IPS-18a (cell line): ENCODE data around the gene SNAPC2.
A peak's percentile ranks its signal among the peaks of the same experiment; 100 is the strongest.

Experiments
- H3K27ac ChIP-seq: one replicate; pipeline ENCODE4 v1.5.1; 2013; ENCODE audit warnings: low read length
- H3K27me3 ChIP-seq: one replicate; pipeline ENCODE4 v1.6.1; 2013; ENCODE audit warnings: mild to moderate bottlenecking, low read length; ENCODE audit not compliant: control insufficient read depth, insufficient read depth
- H3K36me3 ChIP-seq: one replicate; pipeline ENCODE4 v1.6.1; 2013; ENCODE audit warnings: low read depth, low read length; ENCODE audit not compliant: control insufficient read depth
- H3K4me1 ChIP-seq: one replicate; pipeline ENCODE4 v1.6.1; 2013; ENCODE audit warnings: low read depth, low read length; ENCODE audit not compliant: control insufficient read depth
- H3K4me3 ChIP-seq: one replicate; pipeline ENCODE4 v1.5.1; 2013; ENCODE audit warnings: low read length
- H3K9ac ChIP-seq: one replicate; pipeline ENCODE4 v1.6.1; 2013; ENCODE audit warnings: mild to moderate bottlenecking, low read length, moderate library complexity
- H3K9me3 ChIP-seq: one replicate; pipeline ENCODE4 v1.6.1; 2013; ENCODE audit warnings: low read depth, low read length; ENCODE audit not compliant: control insufficient read depth

Gene SNAPC2

GRCh38 chr19:7934766-7935165 is 14.6 kb downstream of the SNAPC2 start:
- H3K9me3 ChIP-seq = no peaks in the 10 kb centered on the region
- H3K27me3 ChIP-seq = no peaks in the 10 kb centered on the region
- H3K4me1 ChIP-seq = no peaks in the 10 kb centered on the region
- H3K36me3 ChIP-seq = peaks cover 69% of the 10 kb centered on the region
- H3K4me3 ChIP-seq = no peak overlapping the region
- no peak overlapping the region for H3K9ac ChIP-seq
- H3K27ac ChIP-seq = no peak overlapping the region

DNA sequence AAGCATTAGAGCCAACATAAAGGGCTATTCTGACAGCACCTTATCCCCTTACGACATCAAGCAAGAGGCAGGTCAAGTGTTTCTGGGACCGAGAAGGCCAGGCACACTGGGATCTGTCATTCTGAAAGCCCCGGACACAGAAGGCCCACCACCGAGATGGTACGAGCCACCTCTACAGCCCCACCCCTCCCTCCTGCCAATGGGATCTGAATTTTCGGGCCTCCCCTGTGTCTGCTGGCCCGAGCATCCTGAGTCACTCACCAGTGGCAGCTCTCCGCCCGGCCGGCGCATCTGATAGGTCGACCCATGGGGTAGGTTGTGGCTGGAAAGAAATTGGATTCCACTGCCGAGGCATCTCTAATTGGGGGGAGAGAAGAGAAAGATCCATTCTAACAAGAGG is 20.7 kb downstream of the SNAPC2 start:
- H3K27me3 ChIP-seq = no peaks in the 10 kb centered on the region
- H3K4me3 ChIP-seq = no peak overlapping the region
- H3K36me3 ChIP-seq = peaks cover 32% of the 10 kb centered on the region
- H3K4me1 ChIP-seq = no peaks in the 10 kb centered on the region
- H3K9me3 ChIP-seq = no peaks in the 10 kb centered on the region
- H3K9ac ChIP-seq = no peak overlapping the region
- no peak overlapping the region for H3K27ac ChIP-seq

- no peak overlapping the region for H3K27ac ChIP-seq
These were observed 21.9 kb downstream of the SNAPC2 start for GRCh38 chr19:7941895-7942596.

GRCh38 chr19:7942981-7943443 is 22.9 kb downstream of the SNAPC2 start:
- Histone ChIP-seq H3K27ac (peak overlapping the region; percentile 71), H3K9ac (peak overlapping the region; percentile 97), H3K4me3 (peak overlapping the region; percentile 95), H3K4me1 (no peaks in the 10 kb centered on the region), H3K36me3 (peaks cover 23% of the 10 kb centered on the region), H3K27me3 (no peaks in the 10 kb centered on the region), H3K9me3 (no peaks in the 10 kb centered on the region)

More at GRCh38 chr19:7941895-7942596, 21.9 kb downstream of the SNAPC2 start:
- H3K4me1 ChIP-seq = no peaks in the 10 kb centered on the region
- H3K9me3 ChIP-seq = no peaks in the 10 kb centered on the region
- no peaks in the 10 kb centered on the region for H3K27me3 ChIP-seq
- peak overlapping the region; percentile 95 for H3K4me3 ChIP-seq
- H3K36me3 ChIP-seq = peaks cover 30% of the 10 kb centered on the region
- H3K9ac ChIP-seq = peak overlapping the region; percentile 97

GRCh38 chr19:7943444-7944176 is 23.5 kb downstream of the SNAPC2 start, which contains the start of gene TIMM44:
TIMM44 (minus strand) TSS chr19:7943666; CDS start chr19:7943651, 15 bp downstream.
- H3K4me1 ChIP-seq = no peaks in the 10 kb centered on the region

GRCh38 chr19:7944177-7944761 is 24.1 kb downstream of the SNAPC2 start:
- Histone ChIP-seq H3K4me1 (no peaks in the 10 kb centered on the region), H3K4me3 (peak overlapping the region; percentile 78), H3K27me3 (no peaks in the 10 kb centered on the region), H3K27ac (peak overlapping the region; percentile 89), H3K9ac (peak overlapping the region; percentile 89), H3K36me3 (peaks cover 14% of the 10 kb centered on the region), H3K9me3 (no peaks in the 10 kb centered on the region)

More at GRCh38 chr19:7943444-7944176, 23.5 kb downstream of the SNAPC2 start, which contains the start of gene TIMM44:
- Histone ChIP-seq H3K27me3 (no peaks in the 10 kb centered on the region), H3K4me3 (peak within 1 kb of the TSS; percentile 95), H3K9ac (peak within 1 kb of the TSS; percentile 97), H3K27ac (peak within 1 kb of the TSS; percentile 89), H3K36me3 (peaks cover 18% of the 10 kb centered on the region), H3K9me3 (no peaks in the 10 kb centered on the region)

GRCh38 chr19:7947939-7948338 is 27.8 kb downstream of the SNAPC2 start:
- H3K27me3 ChIP-seq = no peaks in the 10 kb centered on the region
- H3K4me3 ChIP-seq = no peak overlapping the region
- H3K27ac ChIP-seq = no peak overlapping the region
- no peaks in the 10 kb centered on the region for H3K36me3 ChIP-seq
- no peak overlapping the region for H3K9ac ChIP-seq
- no peaks in the 10 kb centered on the region for H3K4me1 ChIP-seq
- no peaks in the 10 kb centered on the region for H3K9me3 ChIP-seq

GRCh38 chr19:7953060-7953459 is 32.9 kb downstream of the SNAPC2 start:
- no peaks in the 10 kb centered on the region for H3K9me3 ChIP-seq
- no peaks in the 10 kb centered on the region for H3K27me3 ChIP-seq
- H3K9ac ChIP-seq = no peak overlapping the region
- H3K36me3 ChIP-seq = no peaks in the 10 kb centered on the region
- H3K27ac ChIP-seq = no peak overlapping the region
- no peaks in the 10 kb centered on the region for H3K4me1 ChIP-seq
- H3K4me3 ChIP-seq = no peak overlapping the region

DNA sequence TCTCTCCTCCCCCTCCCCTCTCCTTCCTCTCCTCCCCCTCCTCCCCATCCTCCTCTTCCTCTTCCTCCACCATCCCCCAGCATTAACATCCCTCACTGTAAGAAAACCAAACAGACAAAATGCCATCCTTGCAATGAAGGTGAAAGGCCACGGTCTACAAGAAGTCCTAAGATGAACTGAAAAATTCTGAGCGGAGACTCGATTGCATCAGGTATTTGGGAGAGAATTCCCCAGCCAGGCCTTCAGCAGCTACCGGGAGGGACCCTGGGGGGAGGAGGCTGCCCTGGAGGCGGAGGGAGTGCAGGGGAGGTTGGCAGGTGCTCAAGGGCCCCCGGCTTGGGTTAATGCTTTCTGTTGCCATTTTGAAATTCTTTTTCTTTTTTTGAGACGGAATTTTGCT is 33.4 kb downstream of the SNAPC2 start:
- H3K4me3 ChIP-seq = no peak overlapping the region
- no peaks in the 10 kb centered on the region for H3K4me1 ChIP-seq
- H3K36me3 ChIP-seq = peaks cover 3% of the 10 kb centered on the region
- H3K9me3 ChIP-seq = no peaks in the 10 kb centered on the region
- no peak overlapping the region for H3K9ac ChIP-seq
- H3K27ac ChIP-seq = no peak overlapping the region
- no peaks in the 10 kb centered on the region for H3K27me3 ChIP-seq

GRCh38 chr19:7955696-7956095 is 35.6 kb downstream of the SNAPC2 start:
- no peak overlapping the region for H3K9ac ChIP-seq
- H3K4me3 ChIP-seq = no peak overlapping the region
- H3K9me3 ChIP-seq = no peaks in the 10 kb centered on the region
- H3K27ac ChIP-seq = no peak overlapping the region
- H3K36me3 ChIP-seq = peaks cover 13% of the 10 kb centered on the region
- no peaks in the 10 kb centered on the region for H3K4me1 ChIP-seq
- H3K27me3 ChIP-seq = no peaks in the 10 kb centered on the region

- peaks cover 46% of the 10 kb centered on the region for H3K36me3 ChIP-seq
- no peaks in the 10 kb centered on the region for H3K27me3 ChIP-seq
- no peak overlapping the region for H3K4me3 ChIP-seq
- no peak overlapping the region for H3K9ac ChIP-seq
- no peaks in the 10 kb centered on the region for H3K4me1 ChIP-seq
- H3K9me3 ChIP-seq = no peaks in the 10 kb centered on the region
- no peak overlapping the region for H3K27ac ChIP-seq
These were observed 39.1 kb downstream of the SNAPC2 start for GRCh38 chr19:7959211-7959610.
